OCI-LY1 (cell line): ENCODE results near the gene INKA2.

Experiments used
- H2AFZ ChIP-seq: fragments of 200-600 bp; sonication (generic), shearing (Covaris generic); 2 replicates; pipeline ENCODE4 v1.6.0; 2014; ENCODE audit warnings: antibody characterized with exemption, mild to moderate bottlenecking, low read length
- H3F3A ChIP-seq: fragments of 200-600 bp; sonication (generic), shearing (Covaris generic); 2 replicates; pipeline ENCODE4 v1.6.0; 2014; ENCODE audit warnings: mild to moderate bottlenecking, antibody characterized with exemption, low read length, moderate library complexity; ENCODE audit not compliant: insufficient read depth
- H3K27ac ChIP-seq: fragments of 200-600 bp; sonication (generic); 2 replicates; pipeline ENCODE4 v1.5.1; 2014; ENCODE audit warnings: low read length, mixed run types, mild to moderate bottlenecking, low read depth; ENCODE audit not compliant: poor library complexity, severe bottlenecking
- H3K27me3 ChIP-seq: fragments of 200-600 bp; sonication (generic); 2 replicates; pipeline ENCODE4 v1.6.0; 2014; ENCODE audit warnings: antibody characterized with exemption, mild to moderate bottlenecking, low read length, moderate library complexity; ENCODE audit not compliant: insufficient read depth
- H3K36me3 ChIP-seq: fragments of 200-600 bp; sonication (generic); 2 replicates; pipeline ENCODE4 v1.6.1; 2014; ENCODE audit warnings: mild to moderate bottlenecking, antibody characterized with exemption, low read length, moderate library complexity, mixed read lengths; ENCODE audit not compliant: insufficient read depth
- H3K4me1 ChIP-seq: fragments of 200-600 bp; sonication (generic); 2 replicates; pipeline ENCODE4 v1.5.1; 2014; ENCODE audit warnings: mild to moderate bottlenecking, low read length, moderate library complexity; ENCODE audit not compliant: insufficient read depth, severe bottlenecking
- H3K4me2 ChIP-seq: fragments of 200-600 bp; sonication (generic), shearing (Covaris generic); 2 replicates; pipeline ENCODE4 v1.6.1; 2014; ENCODE audit warnings: low read length
- H3K4me3 ChIP-seq: fragments of 200-600 bp; sonication (generic); 2 replicates; pipeline ENCODE4 v1.5.1; 2014; ENCODE audit warnings: low read length, low read depth, mild to moderate bottlenecking, mixed read lengths; ENCODE audit not compliant: poor library complexity, severe bottlenecking
- H3K79me2 ChIP-seq: fragments of 200-600 bp; shearing (Covaris generic); 2 replicates; pipeline ENCODE4 v1.6.1; 2016; ENCODE audit warnings: mixed run types, low read length, mixed read lengths; ENCODE audit not compliant: insufficient read depth
- H3K9ac ChIP-seq: fragments of 200-600 bp; sonication (generic), shearing (Covaris generic); 2 replicates; pipeline ENCODE4 v1.6.1; 2014; ENCODE audit warnings: mild to moderate bottlenecking, low read length, mixed read lengths
- H3K9me2 ChIP-seq: fragments of 200-600 bp; sonication (generic), shearing (Covaris generic); 2 replicates; pipeline ENCODE4 v1.6.1; 2014; ENCODE audit warnings: low read depth, mild to moderate bottlenecking, low read length, mixed read lengths
- H3K9me3 ChIP-seq: fragments of 200-600 bp; shearing (Covaris generic); 2 replicates; pipeline ENCODE4 v1.6.1; 2014; ENCODE audit warnings: low read length, mixed read lengths
- H4K20me1 ChIP-seq: fragments of 200-600 bp; sonication (generic), shearing (Covaris generic); 2 replicates; pipeline ENCODE4 v1.6.0; 2016; ENCODE audit warnings: mild to moderate bottlenecking, low read length; ENCODE audit not compliant: insufficient read depth
- CTCF ChIP-seq: fragments of 200-600 bp; sonication (generic), shearing (Covaris generic); IDR thresholded peaks from 2 replicates; pipeline ENCODE4 v1.5.1; 2017; ENCODE audit warnings: mild to moderate bottlenecking, antibody characterized with exemption, low read length, moderate library complexity, mixed read lengths
- EZH2 ChIP-seq: fragments of 200-600 bp; sonication (generic), shearing (Covaris generic); IDR thresholded peaks from 2 replicates; pipeline ENCODE4 v1.8.0; 2017; ENCODE audit warnings: borderline replicate concordance, mixed run types, mild to moderate bottlenecking, antibody characterized with exemption, low read length, moderate library complexity, mixed read lengths

Gene INKA2

DNA sequence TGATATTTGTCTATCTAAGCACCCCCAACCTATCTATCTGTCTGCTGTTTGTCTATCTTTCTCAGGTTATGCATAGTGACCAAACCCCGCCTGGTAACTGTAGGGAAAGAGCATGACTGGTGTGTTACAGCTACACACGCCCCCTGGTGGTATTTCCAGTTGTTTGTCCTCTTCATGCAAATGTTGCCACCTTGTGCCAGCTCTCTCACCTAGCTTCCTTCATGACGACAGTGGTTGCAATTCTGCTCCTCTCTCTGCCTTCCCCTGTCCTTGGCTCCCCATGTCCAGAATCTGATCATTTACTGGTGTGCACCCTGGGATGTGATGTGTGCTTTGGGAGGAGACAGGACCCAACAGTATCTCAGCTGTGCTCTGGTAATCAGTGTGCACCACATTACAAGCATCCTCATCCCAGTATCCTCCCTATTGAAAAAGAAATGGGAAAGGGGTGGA, 8.1 kb upstream of the INKA2 start:
- Histone ChIP-seq H3K4me3 (no peak overlapping the region), H3K9me3 (no peaks in the 10 kb centered on the region), H3K27ac (no peak overlapping the region), H3K9ac (no peak overlapping the region), H3K36me3 (no peaks in the 10 kb centered on the region), H3K9me2 (no peaks in the 10 kb centered on the region), H4K20me1 (no peaks in the 10 kb centered on the region), H3K27me3 (no peaks in the 10 kb centered on the region), H3K4me1 (no peaks in the 10 kb centered on the region), H3K79me2 (no peaks in the 10 kb centered on the region), H3K4me2 (no peak overlapping the region), H2AFZ (no peak overlapping the region), H3F3A (no peaks in the 10 kb centered on the region)
- TF ChIP-seq CTCF (peak; percentile 84; the same call in 1 of the 2 replicates), EZH2 (no peak)

DNA sequence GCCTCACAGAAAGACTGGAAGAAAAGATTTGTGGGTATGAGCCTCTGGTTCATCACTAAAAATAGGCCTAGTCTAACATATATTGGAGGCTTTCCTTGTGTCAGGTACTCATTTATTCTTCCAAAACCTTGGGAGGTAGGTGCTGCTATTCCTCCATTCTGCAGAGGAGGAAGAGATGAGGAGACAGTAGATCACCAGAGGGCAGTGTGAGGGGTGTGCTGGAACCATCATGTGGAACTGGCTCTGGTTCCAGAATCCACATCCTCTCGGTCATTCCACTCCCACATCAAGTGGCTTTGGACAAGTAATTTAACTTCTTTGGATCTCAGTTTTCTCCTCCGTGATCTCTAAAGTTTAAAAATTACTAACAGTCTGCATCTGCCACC, 7.4 kb upstream of the INKA2 start:
- Histone ChIP-seq H3K9me2 (no peaks in the 10 kb centered on the region), H2AFZ (no peak overlapping the region), H3K4me3 (no peak overlapping the region), H3F3A (no peaks in the 10 kb centered on the region), H4K20me1 (no peaks in the 10 kb centered on the region), H3K27me3 (no peaks in the 10 kb centered on the region), H3K9me3 (no peaks in the 10 kb centered on the region), H3K4me2 (no peak overlapping the region), H3K36me3 (no peaks in the 10 kb centered on the region), H3K9ac (no peak overlapping the region), H3K27ac (no peak overlapping the region), H3K79me2 (no peaks in the 10 kb centered on the region), H3K4me1 (no peaks in the 10 kb centered on the region)
- TF ChIP-seq EZH2, result no peak

DNA sequence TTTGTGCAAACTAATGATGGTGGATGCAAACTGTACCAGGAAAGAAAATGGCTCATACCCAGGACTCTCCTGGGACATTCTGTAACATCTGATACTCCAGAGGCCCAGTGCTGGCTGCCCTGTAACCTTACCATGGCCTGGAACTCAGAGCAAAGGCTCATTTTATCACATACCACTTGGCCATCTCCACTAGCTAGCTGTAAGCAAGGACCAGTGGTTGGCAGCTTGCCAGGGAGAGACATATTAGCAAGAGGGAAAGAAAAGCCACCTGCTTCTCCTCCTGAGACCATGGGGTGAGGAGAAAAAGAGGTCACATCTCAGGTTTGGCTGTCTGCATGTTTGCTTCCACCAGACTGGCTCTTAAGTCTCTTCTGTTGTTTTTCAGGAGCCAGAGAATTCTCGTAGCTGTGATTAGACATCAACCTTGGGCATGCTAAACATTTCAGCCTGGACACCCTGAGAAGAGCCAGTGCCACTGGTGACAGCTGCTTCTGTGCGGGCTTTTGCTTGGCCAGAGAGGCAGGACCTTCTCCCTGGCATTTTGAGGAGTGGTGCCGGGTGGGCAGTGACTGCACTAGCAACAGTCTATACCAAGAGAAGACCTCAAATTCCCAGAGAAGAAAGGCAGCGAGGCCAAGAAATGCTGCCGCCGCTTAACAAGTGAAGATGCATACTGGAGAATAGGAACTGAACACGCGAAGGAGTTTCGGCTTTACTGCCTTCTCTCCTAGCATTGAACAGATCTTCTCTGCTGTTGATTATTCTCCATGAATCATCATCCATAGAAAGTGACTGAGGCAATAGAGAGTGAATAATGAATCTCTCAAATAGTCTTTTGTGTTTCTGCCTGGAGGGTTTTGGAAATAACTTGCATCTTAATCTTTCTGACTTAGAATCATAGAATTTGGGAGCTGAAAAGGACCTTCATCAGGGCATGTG, 6.7 kb upstream of the INKA2 start:
- no peaks in the 10 kb centered on the region for H4K20me1 ChIP-seq
- H3F3A ChIP-seq, result no peaks in the 10 kb centered on the region
- no peaks in the 10 kb centered on the region for H3K79me2 ChIP-seq
- no peaks in the 10 kb centered on the region for H3K36me3 ChIP-seq
- TF ChIP-seq CTCF, result no peak
- TF ChIP-seq EZH2, result no peak
- H3K27ac ChIP-seq, result no peak overlapping the region
- no peaks in the 10 kb centered on the region for H3K9me3 ChIP-seq
- no peak overlapping the region for H3K4me2 ChIP-seq
- H3K4me1 ChIP-seq, result no peaks in the 10 kb centered on the region
- no peaks in the 10 kb centered on the region for H3K9me2 ChIP-seq
- no peak overlapping the region for H2AFZ ChIP-seq
- H3K9ac ChIP-seq, result no peak overlapping the region
- H3K27me3 ChIP-seq, result no peaks in the 10 kb centered on the region
- no peak overlapping the region for H3K4me3 ChIP-seq

DNA sequence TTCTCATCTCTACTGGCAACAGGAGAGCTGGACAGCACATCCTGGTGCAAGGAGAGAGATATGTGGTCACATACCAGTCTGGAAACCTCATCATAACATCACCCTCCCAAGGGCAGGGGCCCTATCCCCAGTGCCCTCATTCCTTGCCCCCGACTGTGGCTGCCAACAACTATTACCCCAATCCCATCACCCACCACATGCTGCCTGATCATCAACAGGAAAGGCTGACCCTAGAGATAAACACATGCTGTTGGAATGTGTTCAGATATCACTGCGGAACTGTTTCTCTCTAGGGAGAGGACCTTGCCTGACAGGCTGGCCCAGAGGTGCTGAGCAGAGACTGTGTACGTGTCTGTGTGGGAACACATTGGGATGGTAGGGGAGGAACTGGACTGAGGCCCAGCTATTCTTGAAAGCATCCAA, 4.5 kb upstream of the INKA2 start:
- H3K27ac ChIP-seq, result no peak overlapping the region
- no peaks in the 10 kb centered on the region for H3K9me2 ChIP-seq
- H2AFZ ChIP-seq, result no peak overlapping the region
- H3K4me2 ChIP-seq, result no peak overlapping the region
- TF ChIP-seq CTCF (no peak), EZH2 (no peak)
- H3K79me2 ChIP-seq, result no peaks in the 10 kb centered on the region
- no peaks in the 10 kb centered on the region for H4K20me1 ChIP-seq
- no peaks in the 10 kb centered on the region for H3F3A ChIP-seq
- no peaks in the 10 kb centered on the region for H3K36me3 ChIP-seq
- H3K4me3 ChIP-seq, result no peak overlapping the region
- peaks cover 12% of the 10 kb centered on the region for H3K4me1 ChIP-seq
- H3K9ac ChIP-seq, result no peak overlapping the region
- no peaks in the 10 kb centered on the region for H3K27me3 ChIP-seq
- H3K9me3 ChIP-seq, result no peaks in the 10 kb centered on the region
